ENCODE data around the gene ADAMTS17.

Gene ADAMTS17

GRCh38 chr15:99931703-99932603 is 409.8 kb downstream of the ADAMTS17 start:
- no peaks in the 10 kb centered on the region for H3K36me3 ChIP-seq (ENCODE audit: insufficient read depth, low read length)
- H3K79me2 ChIP-seq (ENCODE audit: insufficient read depth, low read length), result no peaks in the 10 kb centered on the region
- no peak overlapping the region for H3K9ac ChIP-seq (ENCODE audit: low read depth, low read length)
- no peaks in the 10 kb centered on the region for H3K27me3 ChIP-seq (ENCODE audit: insufficient read depth, low read length, poor library complexity)
- no peak overlapping the region for H3K27ac ChIP-seq (ENCODE audit: low read length)
- no peak overlapping the region for H3K4me3 ChIP-seq (ENCODE audit: low read depth in 1 of 2, low read length in 2 of 2)
- no peaks in the 10 kb centered on the region for H3K9me3 ChIP-seq (ENCODE audit: insufficient read depth, low read length, severe bottlenecking)
- DNase-seq (no peak), ATAC-seq (ENCODE audit: insufficient read depth, low read depth) (no peak)
- no peaks in the 10 kb centered on the region for H4K20me1 ChIP-seq (ENCODE audit: insufficient read depth, low read length)
- H3K4me1 ChIP-seq (ENCODE audit: insufficient read depth, low read length), result no peaks in the 10 kb centered on the region
- H3K4me2 ChIP-seq (ENCODE audit: insufficient read depth, low read length), result no peak overlapping the region
- H2AFZ ChIP-seq (ENCODE audit: low read depth, low read length), result no peak overlapping the region
- no peak for TF ChIP-seq CTCF (IDR thresholded peaks at IDR 0.05; ENCODE audit: borderline replicate concordance, extremely low read depth, low read length, poor library complexity, severe bottlenecking)
- no peak for TF ChIP-seq EZH2 (IDR thresholded peaks at IDR 0.05; ENCODE audit: borderline replicate concordance, low read depth, low read length, severe bottlenecking)

GRCh38 chr15:99930696-99931095 is 411.1 kb downstream of the ADAMTS17 start:
- Histone ChIP-seq H3K9ac (ENCODE audit: low read depth, low read length) (no peak overlapping the region), H3K36me3 (ENCODE audit: insufficient read depth, low read length) (no peaks in the 10 kb centered on the region), H3K27me3 (ENCODE audit: insufficient read depth, low read length, poor library complexity) (no peaks in the 10 kb centered on the region), H3K4me2 (ENCODE audit: insufficient read depth, low read length) (no peak overlapping the region), H3K79me2 (ENCODE audit: insufficient read depth, low read length) (no peaks in the 10 kb centered on the region), H4K20me1 (ENCODE audit: insufficient read depth, low read length) (no peaks in the 10 kb centered on the region), H3K9me3 (ENCODE audit: insufficient read depth, low read length, severe bottlenecking) (no peaks in the 10 kb centered on the region), H3K4me1 (ENCODE audit: insufficient read depth, low read length) (no peaks in the 10 kb centered on the region), H3K27ac (ENCODE audit: low read length) (no peak overlapping the region), H2AFZ (ENCODE audit: low read depth, low read length) (no peak overlapping the region), H3K4me3 (ENCODE audit: low read depth in 1 of 2, low read length in 2 of 2) (no peak overlapping the region)
- TF ChIP-seq CTCF (IDR thresholded peaks at IDR 0.05; ENCODE audit: borderline replicate concordance, extremely low read depth, low read length, poor library complexity, severe bottlenecking), result no peak
- TF ChIP-seq EZH2 (IDR thresholded peaks at IDR 0.05; ENCODE audit: borderline replicate concordance, low read depth, low read length, severe bottlenecking), result no peak
- DNase-seq (no peak), ATAC-seq (ENCODE audit: insufficient read depth, low read depth) (no peak)

GRCh38 chr15:99929266-99929665 is 412.5 kb downstream of the ADAMTS17 start:
- ATAC-seq (ENCODE audit: insufficient read depth, low read depth) (no peak), DNase-seq (no peak)
- TF ChIP-seq EZH2 (IDR thresholded peaks at IDR 0.05; ENCODE audit: borderline replicate concordance, low read depth, low read length, severe bottlenecking) (no peak), CTCF (IDR thresholded peaks at IDR 0.05; ENCODE audit: borderline replicate concordance, extremely low read depth, low read length, poor library complexity, severe bottlenecking) (no peak)
- Histone ChIP-seq H3K27ac (ENCODE audit: low read length) (no peak overlapping the region), H4K20me1 (ENCODE audit: insufficient read depth, low read length) (no peaks in the 10 kb centered on the region), H3K4me2 (ENCODE audit: insufficient read depth, low read length) (no peak overlapping the region), H3K9ac (ENCODE audit: low read depth, low read length) (no peak overlapping the region), H3K36me3 (ENCODE audit: insufficient read depth, low read length) (no peaks in the 10 kb centered on the region), H3K4me1 (ENCODE audit: insufficient read depth, low read length) (no peaks in the 10 kb centered on the region), H2AFZ (ENCODE audit: low read depth, low read length) (no peak overlapping the region; the same call in 1 of the 2 replicates), H3K9me3 (ENCODE audit: insufficient read depth, low read length, severe bottlenecking) (no peaks in the 10 kb centered on the region), H3K79me2 (ENCODE audit: insufficient read depth, low read length) (no peaks in the 10 kb centered on the region), H3K27me3 (ENCODE audit: insufficient read depth, low read length, poor library complexity) (no peaks in the 10 kb centered on the region), H3K4me3 (ENCODE audit: low read depth in 1 of 2, low read length in 2 of 2) (no peak overlapping the region)
